GM12878 (cell line): ENCODE results near the gene SRC. TPM values are rescaled to one million over a fixed set of nuclear protein-coding genes. Genes with fewer than 3 reads are reported as not detected.

Experiments used
- ATAC-seq: fragments of 200-7000 bp; cut with Tn5 transposase; 3 replicates; pipeline ENCODE4 v1.9.1; 2020; ENCODE audit warnings: mild to moderate bottlenecking, moderate library complexity
- BruUV-seq: library from RNA; stranded (reverse); fragments of 400-500 nt; replicated peaks from 2 replicates; lab custom pipeline; 2021; lab: Mats Ljungman, UMichigan
- CTCF ChIA-PET: fragments of 300-600 bp; sonication (Branson Sonifier 250); formaldehyde crosslinking; extraction: SDS; loops from one replicate; lab custom pipeline; 2021; ENCODE audit warnings: inconsistent platforms; lab: Yijun Ruan, JAX
- POLR2A ChIA-PET: fragments of 350-600 bp; formaldehyde crosslinking; extraction: SDS; loops from one replicate; lab custom pipeline; 2021; ENCODE audit warnings: inconsistent platforms; lab: Charles Lee
- RAD21 ChIA-PET: fragments of 300-600 bp; sonication (Branson Sonifier 250); formaldehyde crosslinking; loops from one replicate; lab custom pipeline; 2023; ENCODE audit warnings: antibody characterized with exemption; ENCODE audit not compliant: unreplicated experiment; lab: Charles Lee
- SMC1A ChIA-PET: fragments of 300-600 bp; sonication (Branson Sonifier 250); formaldehyde crosslinking; loops from one replicate; lab custom pipeline; 2023; ENCODE audit not compliant: unreplicated experiment, uncharacterized antibody; lab: Charles Lee
- DNase-seq: peaks from one replicate; pipeline ENCODE4 v3.0.0-alpha.2; 2011; ENCODE audit warnings: low read depth, low spot score
- FAIRE-seq: peaks from 3 replicates; lab custom pipeline; 2011; peaks lifted over from hg19 to GRCh38; lab: Jason Lieb, UNC
- H2AFZ ChIP-seq: 2 replicates; pipeline ENCODE4 v1.6.0; 2011; ENCODE audit warnings: low read depth, low read length, control low read depth; ENCODE audit not compliant: control insufficient read depth
- H3K27ac ChIP-seq: 2 replicates; pipeline ENCODE4 v1.5.1; 2011; ENCODE audit warnings: control low read depth; ENCODE audit not compliant: control insufficient read depth, insufficient read depth
- H3K27me3 ChIP-seq, 2 experiments: replicated peaks in 1 of 2; 2 replicates each; pipeline versions ENCODE4 v1.6.0 to v1.6.1; 2011; ENCODE audit warnings: low read length in 1 of 2; ENCODE audit not compliant: control insufficient read depth in 2 of 2, insufficient read depth in 2 of 2
- H3K36me3 ChIP-seq, 2 experiments: 2 replicates each; pipeline ENCODE4 v1.5.1; 2011; ENCODE audit warnings: low read length in 1 of 2; ENCODE audit not compliant: control insufficient read depth in 2 of 2, insufficient read depth in 2 of 2
- H3K4me1 ChIP-seq: 2 replicates; pipeline ENCODE4 v1.6.1; 2011; ENCODE audit warnings: mild to moderate bottlenecking, low read length, moderate library complexity, mixed read lengths; ENCODE audit not compliant: control insufficient read depth, insufficient read depth
- H3K4me2 ChIP-seq: 2 replicates; pipeline ENCODE4 v1.6.0; 2011; ENCODE audit warnings: control low read depth; ENCODE audit not compliant: control insufficient read depth, insufficient read depth
- H3K4me3 ChIP-seq: fragments of 200-600 bp; sonication (generic); 2 replicates; pipeline ENCODE4 v1.5.1; 2016
- H3K79me2 ChIP-seq: 2 replicates; pipeline ENCODE4 v1.6.0; 2011; ENCODE audit warnings: low read length; ENCODE audit not compliant: control insufficient read depth, insufficient read depth
- H3K9ac ChIP-seq: 2 replicates; pipeline ENCODE4 v1.8.0; 2011; ENCODE audit warnings: low read length, control low read depth, mixed read lengths; ENCODE audit not compliant: control insufficient read depth, insufficient read depth
- H3K9me3 ChIP-seq: replicated peaks from 3 replicates; pipeline ENCODE4 v1.5.1; 2011; ENCODE audit warnings: mild to moderate bottlenecking, low read length; ENCODE audit not compliant: control insufficient read depth, insufficient read depth
- H4K20me1 ChIP-seq: 2 replicates; pipeline ENCODE4 v1.6.0; 2011; ENCODE audit not compliant: control insufficient read depth, insufficient read depth
- CHD2 ChIP-seq: IDR thresholded peaks from 2 replicates; pipeline ENCODE4 v1.6.1; 2011; ENCODE audit warnings: low read depth, low read length, improper control_type of control experiment, borderline replicate concordance
- EGR1 ChIP-seq, 2 experiments: IDR thresholded peaks; 1 replicate in 1 of 2; 2 replicates in 1 of 2; pipeline ENCODE4 v1.6.1; 2011 to 2012; ENCODE audit warnings: low read depth in 2 of 2, low read length in 2 of 2, borderline replicate concordance in 1 of 2, mild to moderate bottlenecking in 1 of 2, moderate library complexity in 1 of 2
- ETV6 ChIP-seq, 2 experiments: fragments of 450-650 bp in 1 of 2; IDR thresholded peaks in 1 of 2; conservative IDR thresholded peaks in 1 of 2; 2 replicates each; pipeline ENCODE4 v1.6.1; 2014; ENCODE audit warnings: antibody characterized with exemption in 1 of 2, borderline replicate concordance in 1 of 2, low read depth in 1 of 2, mild to moderate bottlenecking in 1 of 2, moderate library complexity in 1 of 2
- IRF3 ChIP-seq: fragments of 450-650 bp; IDR thresholded peaks from 2 replicates; pipeline ENCODE4 v1.6.1; 2014; ENCODE audit warnings: mild to moderate bottlenecking
- JUNB ChIP-seq: IDR thresholded peaks from 2 replicates; pipeline ENCODE4 v1.6.1; 2016; ENCODE audit warnings: antibody characterized with exemption, mild to moderate bottlenecking
- MTA3 ChIP-seq: IDR thresholded peaks from 2 replicates; pipeline ENCODE4 v1.6.1; 2012; ENCODE audit warnings: low read length, inconsistent platforms, borderline replicate concordance
- NFYA ChIP-seq: IDR thresholded peaks from 2 replicates; pipeline ENCODE4 v1.6.1; 2011; ENCODE audit warnings: low read depth, mild to moderate bottlenecking, low read length, improper control_type of control experiment, borderline replicate concordance
- NRF1 ChIP-seq: conservative IDR thresholded peaks from 2 replicates; pipeline ENCODE4 v1.6.1; 2011; ENCODE audit warnings: mild to moderate bottlenecking, low read depth, low read length, improper control_type of control experiment
- RCOR1 ChIP-seq: conservative IDR thresholded peaks from 2 replicates; pipeline ENCODE4 v1.6.1; 2012; ENCODE audit warnings: low read depth, low read length, improper control_type of control experiment
- RFX5 ChIP-seq: IDR thresholded peaks from 2 replicates; pipeline ENCODE4 v1.6.1; 2011; ENCODE audit warnings: low read depth, low read length, improper control_type of control experiment
- ZNF217 ChIP-seq: fragments of 450-650 bp; IDR thresholded peaks from 2 replicates; pipeline ENCODE4 v1.6.1; 2017; ENCODE audit warnings: antibody characterized with exemption, mild to moderate bottlenecking
- WGBS: methylation state at CpG from one replicate; pipeline ENCODE4 v1.1.6; 2016; ENCODE audit warnings: low lambda C conversion rate; ENCODE audit not compliant: insufficient replicate concordance, insufficient coverage; ENCODE audit errors: missing lambda C conversion rate; 5-methylcytosine and 5-hydroxymethylcytosine counted together
- in situ Hi-C: fragments of 300-500 bp; cut with MboI; formaldehyde crosslinking; loops from 9 replicates; pipeline ENCODE4 v1.14.3; 2018; ENCODE audit warnings: mixed read lengths
- intact Hi-C: fragments of 100-400 bp; cut with micrococcal nuclease; formaldehyde crosslinking; loops from one replicate; pipeline ENCODE4 v1.14.2; 2022; ENCODE audit not compliant: unreplicated experiment
- polyA plus RNA-seq, 11 experiments: library from polyadenylated mRNA; depleted of rRNA in 4 of 11; unstranded in 6 of 11; stranded (reverse) in 5 of 11; fragments of >200 nt; fragmentation: Nextera tagmentation in 4 of 11; fragmentation: Illumina TruSeq in 1 of 11; extraction: Ambion mirVana in 4 of 11; extraction: Trizol in 1 of 11; gene quantifications; 1 replicate in 1 of 11; 2 replicates in 10 of 11; pipeline versions ENCODE4 v1.2.1 to v1.2.3, GENCODE V29; 2011 to 2016; ENCODE audit warnings: inconsistent platforms in 2 of 11, missing spikeins in 2 of 11, low read depth in 1 of 11
- total RNA-seq, 4 experiments: library from RNA; depleted of rRNA in 3 of 4; stranded (reverse); fragments of >200 nt in 3 of 4; fragmentation: Illumina TruSeq in 1 of 4; extraction: Trizol in 1 of 4; gene quantifications; 2 replicates each; pipeline versions ENCODE4 v1.2.1 to v1.2.3, GENCODE V29; 2013 to 2021
- TF ChIP-seq, protein P1 (sequence below): fragments of 450-650 bp; IDR thresholded peaks from 2 replicates; pipeline ENCODE4 v1.6.1; 2018; ENCODE audit warnings: borderline replicate concordance, mild to moderate bottlenecking; ENCODE audit not compliant: partially characterized antibody

Gene SRC
- total and polyA plus RNA-seq, 10 of the 15 experiments (the other 5 are each of a cell fraction or from before 2014, with no cell fraction given) = 0.60 to 71.3 (median 27.2) TPM

GRCh38 chr20:37414224-37415035 lies 68.5 kb downstream of the SRC start:
- Histone ChIP-seq H3K27me3 (peaks cover 0 to 2% of the 10 kb centered on the region in 2 experiments; a peak in 2 of 4 replicates), H3K36me3 (no peaks in the 10 kb centered on the region), H3K27ac (no peak overlapping the region), H2AFZ (no peak overlapping the region), H3K79me2 (no peaks in the 10 kb centered on the region), H3K4me2 (no peak overlapping the region), H3K9ac (no peak overlapping the region), H3K9me3 (no peaks in the 10 kb centered on the region), H4K20me1 (no peaks in the 10 kb centered on the region), H3K4me3 (no peak overlapping the region), H3K4me1 (peaks cover 20% of the 10 kb centered on the region)
- ChIA-PET SMC1A (no interaction called here), RAD21 (no interaction called here), POLR2A (interaction anchor here (0.6 kb wide), 2 partner anchors 236 to 939 kb away, joined by 3 to 8 read pairs; no protein-coding TSS in a partner anchor), CTCF (no interaction called here)
- ATAC-seq = no peak
- intact Hi-C loops (no loop called here), in situ Hi-C loops (no loop called here)
- 73% methylated on average over 13 of the region's 29 CpGs for WGBS
- TF ChIP-seq MTA3 = no peak
- no peak for TF ChIP-seq JUNB
- no peak for TF ChIP-seq EGR1 (IDR thresholded peaks at IDR 0.05; ENCODE audit: borderline replicate concordance in 1 of 2, low read depth in 2 of 2, low read length in 2 of 2)
- no peak for TF ChIP-seq NFYA
- TF ChIP-seq, protein P1, sequence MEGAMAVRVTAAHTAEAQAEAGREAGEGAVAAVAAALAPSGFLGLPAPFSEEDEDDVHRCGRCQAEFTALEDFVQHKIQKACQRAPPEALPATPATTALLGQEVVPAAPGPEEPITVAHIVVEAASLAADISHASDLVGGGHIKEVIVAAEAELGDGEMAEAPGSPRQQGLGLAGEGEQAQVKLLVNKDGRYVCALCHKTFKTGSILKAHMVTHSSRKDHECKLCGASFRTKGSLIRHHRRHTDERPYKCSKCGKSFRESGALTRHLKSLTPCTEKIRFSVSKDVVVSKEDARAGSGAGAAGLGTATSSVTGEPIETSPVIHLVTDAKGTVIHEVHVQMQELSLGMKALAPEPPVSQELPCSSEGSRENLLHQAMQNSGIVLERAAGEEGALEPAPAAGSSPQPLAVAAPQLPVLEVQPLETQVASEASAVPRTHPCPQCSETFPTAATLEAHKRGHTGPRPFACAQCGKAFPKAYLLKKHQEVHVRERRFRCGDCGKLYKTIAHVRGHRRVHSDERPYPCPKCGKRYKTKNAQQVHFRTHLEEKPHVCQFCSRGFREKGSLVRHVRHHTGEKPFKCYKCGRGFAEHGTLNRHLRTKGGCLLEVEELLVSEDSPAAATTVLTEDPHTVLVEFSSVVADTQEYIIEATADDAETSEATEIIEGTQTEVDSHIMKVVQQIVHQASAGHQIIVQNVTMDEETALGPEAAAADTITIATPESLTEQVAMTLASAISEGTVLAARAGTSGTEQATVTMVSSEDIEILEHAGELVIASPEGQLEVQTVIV = no peak
- no peak for TF ChIP-seq CHD2
- TF ChIP-seq ETV6 (conservative IDR thresholded peaks at IDR 0.05 in 1 of 2, IDR thresholded peaks at IDR 0.05 in 1 of 2; ENCODE audit: borderline replicate concordance in 1 of 2, low read depth in 1 of 2) = no peak
- no peak for TF ChIP-seq RFX5
- TF ChIP-seq NRF1 = no peak
- TF ChIP-seq RCOR1 = no peak
- no peak for TF ChIP-seq IRF3
- TF ChIP-seq ZNF217 = no peak
- no peak for FAIRE-seq
- no peak for DNase-seq
- BruUV-seq = no TSS peak
